HG03108 (cell line): ENCODE results near the gene HCN3.

Experiments
- ATAC-seq: cut with Tn5 transposase; IDR thresholded peaks from one replicate; pipeline ENCODE4 v1.9.1; 2021; ENCODE audit warnings: moderate library complexity; ENCODE audit not compliant: unreplicated experiment

HCN3 gene

GRCh38 chr1:155253797-155254196 is 23.5 kb upstream of the HCN3 start:
- ATAC-seq = no peak

- ATAC-seq = no peak
These were observed 23.0 kb upstream of the HCN3 start for GRCh38 chr1:155254228-155254713.

- no peak for ATAC-seq
These were observed 22.5 kb upstream of the HCN3 start for GRCh38 chr1:155254714-155255242.

GRCh38 chr1:155255243-155256007 is 21.8 kb upstream of the HCN3 start, which contains the start of gene ENTREP3:
Gene ENTREP3, minus strand, starts transcription at chr1:155255483. Its CDS starts 606 bp downstream, at chr1:155254877.
- peak; percentile 45 for ATAC-seq

- ATAC-seq = no peak
These were observed 21.0 kb upstream of the HCN3 start for GRCh38 chr1:155256058-155256852.

GRCh38 chr1:155260276-155260675 is 17.0 kb upstream of the HCN3 start:
- no peak for ATAC-seq

GRCh38 chr1:155261493-155261851 is 15.8 kb upstream of the HCN3 start:
- peak; percentile 8 for ATAC-seq

- peak; percentile 92 for ATAC-seq
These were observed 15.2 kb upstream of the HCN3 start, which contains the start of gene SCAMP3 for GRCh38 chr1:155261852-155262673. Gene SCAMP3, minus strand, starts transcription at chr1:155262360. Its CDS starts 209 bp downstream, at chr1:155262151.

GRCh38 chr1:155263067-155263466 is 14.2 kb upstream of the HCN3 start:
- no peak for ATAC-seq

GRCh38 chr1:155266553-155266952 is 10.7 kb upstream of the HCN3 start:
- ATAC-seq = no peak

- ATAC-seq = no peak
These were observed 9.9 kb upstream of the HCN3 start for GRCh38 chr1:155267373-155267772.

GRCh38 chr1:155268630-155269029 is 8.6 kb upstream of the HCN3 start:
- ATAC-seq = no peak

GRCh38 chr1:155269381-155269780 is 7.9 kb upstream of the HCN3 start:
- ATAC-seq = no peak

GRCh38 chr1:155272466-155273342 is 4.6 kb upstream of the HCN3 start:
- peak; percentile 19 for ATAC-seq

- ATAC-seq = peak; percentile 77
These were observed 3.7 kb upstream of the HCN3 start, which contains the start of gene CLK2 for GRCh38 chr1:155273343-155274245. Gene CLK2, minus strand, starts transcription at chr1:155273504. Its CDS starts 2,527 bp downstream, at chr1:155270977.

- ATAC-seq = no peak
These were observed 832 bp downstream of the HCN3 start for GRCh38 chr1:155277902-155278688.

GRCh38 chr1:155278689-155279160 is 1.5 kb downstream of the HCN3 start:
- ATAC-seq = no peak

GRCh38 chr1:155279268-155279667 is 2.0 kb downstream of the HCN3 start:
- no peak for ATAC-seq
